ENCODE data around the gene CDC42EP2.

CDC42EP2 gene

GRCh38 chr11:65298131-65298535, 16.5 kb upstream of the CDC42EP2 start:
- DNase-seq = no peak

DNA sequence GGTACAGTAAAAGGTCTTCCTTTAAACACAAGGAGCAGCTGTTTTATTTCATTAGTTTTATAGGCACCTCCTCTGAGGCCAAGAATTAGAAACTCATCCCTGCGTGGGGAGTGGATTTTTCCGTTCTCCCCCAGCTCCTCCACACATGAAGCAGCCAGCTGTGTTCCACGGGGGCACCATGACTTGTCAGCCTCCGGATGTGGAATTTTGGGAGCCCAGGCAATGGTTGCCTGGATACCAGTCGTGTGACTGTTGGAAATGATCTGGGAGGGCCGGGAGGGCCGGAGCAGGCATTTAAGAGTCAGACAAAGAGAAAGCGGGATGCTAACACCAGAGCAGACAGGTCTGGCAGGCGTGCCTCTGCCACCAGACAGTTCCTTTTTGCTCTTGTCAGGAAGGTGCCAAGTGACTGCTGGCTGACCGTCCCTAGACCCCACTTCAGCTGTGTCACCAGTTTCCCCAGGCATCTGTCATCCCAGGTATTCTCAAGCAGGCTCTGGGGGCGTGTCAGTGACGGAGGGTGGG, 15.9 kb upstream of the CDC42EP2 start:
- no peak for DNase-seq

- DNase-seq = no peak
These were observed 13.9 kb upstream of the CDC42EP2 start for GRCh38 chr11:65300621-65301275.

GRCh38 chr11:65301491-65302329, 13.0 kb upstream of the CDC42EP2 start:
- no peak for DNase-seq

DNA sequence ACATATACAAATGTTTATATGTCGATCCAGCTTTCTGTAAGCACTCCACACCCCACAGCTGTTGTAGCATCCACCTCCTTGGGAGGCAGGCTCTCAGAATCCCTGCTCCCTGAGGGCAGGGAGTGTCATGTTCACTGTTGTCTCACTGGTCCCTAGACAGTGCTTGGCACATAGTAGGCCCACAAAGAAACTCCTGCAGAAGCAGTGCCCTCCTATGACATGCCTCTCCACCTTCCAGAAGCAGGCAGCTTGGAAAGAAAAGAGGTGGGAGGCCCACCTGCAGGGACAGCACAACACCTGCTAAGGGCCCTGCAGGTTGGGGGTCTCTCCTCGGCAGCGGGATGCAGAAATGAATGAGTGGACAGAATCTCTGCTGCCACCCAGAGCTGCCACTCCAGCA, 11.1 kb upstream of the CDC42EP2 start:
- no peak for DNase-seq

DNA sequence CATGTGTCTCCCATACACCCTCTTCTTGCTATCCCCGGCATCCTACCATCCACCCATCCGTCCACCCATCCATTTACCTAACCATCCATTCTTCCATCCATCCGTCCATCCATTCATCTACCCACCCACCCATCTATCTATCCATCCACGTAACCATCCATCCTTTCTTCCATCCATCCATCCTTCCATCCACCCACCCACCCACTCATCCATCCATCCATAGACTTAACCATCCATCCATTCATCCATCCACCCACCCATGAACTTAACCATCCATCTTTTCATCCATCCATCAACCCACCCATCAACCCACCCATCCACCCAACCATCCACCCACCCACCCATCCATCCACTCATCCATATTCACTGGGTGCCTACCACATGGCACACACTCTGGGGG, 10.6 kb upstream of the CDC42EP2 start:
- DNase-seq = no peak

GRCh38 chr11:65304613-65305012, 10.1 kb upstream of the CDC42EP2 start:
- no peak for DNase-seq

DNA sequence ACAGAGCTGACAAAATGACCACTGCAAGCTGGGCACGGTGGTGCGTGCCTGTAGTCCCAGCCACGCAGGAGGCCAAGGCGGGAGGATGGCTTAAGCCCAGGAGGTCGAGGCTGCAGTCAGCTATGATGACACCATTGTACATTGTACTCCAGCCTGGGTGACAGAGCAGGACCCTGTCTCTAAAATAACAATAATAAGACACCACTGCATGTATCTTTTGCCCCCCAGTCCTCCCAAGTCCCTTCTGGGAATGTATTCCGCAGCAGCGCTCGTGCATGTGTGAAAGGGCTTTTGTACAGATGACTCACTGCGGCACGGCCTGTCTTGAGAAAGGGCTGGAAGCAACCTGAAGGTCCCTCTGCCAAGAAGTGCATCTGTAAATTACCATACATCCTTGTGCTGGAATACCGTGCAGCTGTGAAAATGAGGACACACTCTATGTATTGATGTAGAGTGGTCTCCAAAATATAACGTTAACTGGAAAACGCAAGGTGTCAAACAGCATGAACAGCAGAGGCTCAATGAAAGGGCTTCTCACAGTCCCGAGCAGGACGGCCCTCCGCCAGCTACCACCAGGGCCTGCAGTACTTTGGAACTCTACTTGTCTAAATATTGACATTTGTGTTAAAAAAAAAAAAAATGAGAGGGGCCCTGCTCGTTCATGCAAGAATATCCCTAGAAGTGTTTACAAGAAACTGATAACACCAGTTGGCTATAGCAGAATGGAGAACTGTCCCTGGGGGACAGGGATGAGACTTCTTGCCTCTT, 9.0 kb upstream of the CDC42EP2 start:
- DNase-seq = no peak

DNA sequence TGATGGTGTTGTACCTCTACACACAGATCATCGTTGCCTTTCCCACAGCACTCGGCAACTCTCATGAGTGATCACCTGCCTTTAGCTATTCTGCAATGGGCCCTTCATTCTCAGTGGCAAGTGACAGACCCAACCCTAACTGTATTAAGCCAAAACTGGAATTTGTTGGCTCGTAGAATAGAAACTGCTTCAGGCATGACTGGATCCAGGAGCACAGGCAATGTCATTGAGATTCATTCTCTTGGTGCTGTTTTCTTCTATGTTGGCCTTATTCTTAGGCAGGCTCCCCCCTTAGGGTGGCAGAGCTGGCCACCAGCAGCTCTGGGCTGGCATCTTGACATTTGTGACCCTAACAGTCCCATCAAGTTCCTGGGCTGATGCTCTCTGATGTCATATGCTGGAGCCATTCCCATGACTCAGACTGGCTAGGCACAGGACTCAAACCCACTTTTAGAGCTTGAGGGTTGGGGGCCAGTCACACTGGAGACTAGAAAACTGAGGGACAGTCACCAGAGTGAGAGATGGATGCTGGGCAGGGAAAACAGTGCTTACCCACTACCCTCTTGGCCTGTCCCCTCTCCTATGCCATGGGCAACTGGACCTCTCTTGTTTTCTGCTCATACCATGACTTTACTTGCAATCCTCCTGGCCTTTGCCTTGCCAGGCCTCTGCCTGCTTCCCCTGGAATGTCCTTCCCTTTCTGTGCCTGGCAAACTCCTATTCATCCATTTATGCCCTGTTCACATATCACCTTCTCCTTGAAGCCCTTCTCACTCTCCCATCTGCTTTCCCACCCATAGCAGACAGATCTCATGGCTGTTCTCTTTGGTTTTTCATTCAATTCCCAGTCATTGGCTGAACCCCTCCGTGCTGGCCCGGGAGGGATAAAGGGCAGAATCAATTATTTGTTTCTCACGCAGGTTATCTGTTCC, 7.1 kb upstream of the CDC42EP2 start:
- DNase-seq = no peak

DNA sequence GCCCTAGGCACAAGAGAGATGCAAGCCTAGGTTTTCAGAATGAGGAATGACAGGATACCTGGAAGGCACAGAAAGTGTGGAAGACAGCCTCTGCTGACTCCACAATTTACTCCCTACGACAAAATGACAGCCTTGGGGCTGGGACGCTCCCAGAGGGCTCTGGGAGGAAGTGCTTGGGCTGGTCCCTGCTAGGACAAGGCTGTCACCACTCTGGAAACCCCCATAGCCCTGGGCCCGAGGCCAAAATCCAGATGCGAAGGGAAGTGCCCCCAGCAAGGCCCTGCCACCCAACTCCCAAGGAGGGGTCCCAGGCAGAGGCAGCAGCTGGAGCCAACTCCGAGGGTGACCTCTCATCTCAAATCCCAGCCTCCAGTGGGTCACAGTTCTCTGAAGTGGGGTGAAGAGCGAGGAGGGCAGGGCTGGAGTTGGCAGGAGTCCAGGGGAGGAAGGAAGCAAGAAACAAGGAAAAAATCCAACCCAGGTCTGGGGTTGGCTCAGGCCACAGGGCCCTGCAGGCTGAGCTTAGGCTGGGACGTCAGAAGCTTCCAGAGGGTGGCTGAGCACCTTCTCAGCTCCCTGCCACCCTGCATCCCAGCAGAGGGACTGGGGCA, 6.3 kb upstream of the CDC42EP2 start:
- DNase-seq = no peak

DNA sequence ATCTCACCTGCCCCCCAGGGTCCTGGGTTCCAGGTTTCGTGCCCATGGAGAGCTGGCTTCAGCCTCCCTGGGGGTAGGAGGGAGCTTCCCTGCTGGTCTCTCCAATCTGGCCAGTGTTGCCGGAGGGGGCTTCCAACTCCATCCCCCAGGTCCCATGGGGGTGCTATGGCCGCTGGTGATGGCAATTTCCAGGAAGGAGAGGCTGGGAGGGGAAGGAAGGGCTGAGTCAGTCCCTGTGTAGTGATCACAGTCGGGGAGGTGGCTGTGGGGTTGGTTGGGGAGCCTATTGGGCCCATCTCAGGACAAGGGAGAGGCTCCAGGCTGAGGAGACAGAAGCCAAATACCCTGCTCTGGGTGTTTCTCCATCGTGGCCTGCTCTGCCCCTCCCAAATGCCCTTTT, 5.7 kb upstream of the CDC42EP2 start:
- DNase-seq = no peak

GRCh38 chr11:65310215-65310614, 4.5 kb upstream of the CDC42EP2 start:
- DNase-seq = no peak

DNA sequence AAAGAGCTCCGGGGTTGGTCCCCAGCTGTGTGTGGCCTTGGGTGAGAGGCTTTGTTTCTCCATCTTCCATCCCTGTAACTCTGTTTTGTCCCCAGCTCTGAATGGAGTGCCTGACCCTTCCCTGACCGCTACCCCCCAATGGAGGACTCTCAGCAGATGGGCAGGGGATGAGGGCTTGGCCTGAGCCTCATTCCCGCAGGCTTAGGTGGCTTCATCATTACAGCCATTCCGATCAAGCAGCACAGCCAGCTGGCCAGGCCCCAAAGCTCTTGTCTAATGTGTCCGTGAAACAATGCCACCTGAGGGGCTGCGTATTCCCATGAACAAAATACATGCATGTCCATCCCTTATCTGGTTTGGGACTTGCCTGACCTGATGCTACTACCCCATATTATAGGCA, 3.9 kb upstream of the CDC42EP2 start:
- DNase-seq = no peak

DNA sequence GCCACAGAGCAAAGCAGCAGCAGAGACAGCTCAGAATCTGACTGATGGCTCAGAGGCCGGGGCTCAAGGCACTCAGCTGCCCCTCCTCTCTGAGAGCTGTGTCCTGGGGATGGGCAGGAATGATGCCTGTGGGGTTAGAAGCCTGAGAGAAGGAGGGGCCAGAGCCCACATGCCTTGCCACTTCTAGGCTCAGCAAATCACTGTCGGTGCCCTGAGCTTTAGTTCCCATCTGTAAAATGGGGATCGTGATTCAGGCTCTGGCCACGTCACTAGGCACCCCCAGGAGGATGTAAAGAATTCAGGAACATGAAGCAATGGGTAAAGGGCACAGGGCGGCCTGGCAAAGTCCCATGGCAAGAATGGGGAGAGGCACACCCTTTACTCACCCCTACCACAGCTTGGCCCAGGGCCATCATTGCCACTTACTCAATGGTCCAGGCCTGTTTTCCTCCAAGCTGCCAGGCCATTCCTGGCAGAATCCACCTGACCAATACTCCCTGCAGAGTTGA, 3.4 kb upstream of the CDC42EP2 start:
- no peak for DNase-seq

DNA sequence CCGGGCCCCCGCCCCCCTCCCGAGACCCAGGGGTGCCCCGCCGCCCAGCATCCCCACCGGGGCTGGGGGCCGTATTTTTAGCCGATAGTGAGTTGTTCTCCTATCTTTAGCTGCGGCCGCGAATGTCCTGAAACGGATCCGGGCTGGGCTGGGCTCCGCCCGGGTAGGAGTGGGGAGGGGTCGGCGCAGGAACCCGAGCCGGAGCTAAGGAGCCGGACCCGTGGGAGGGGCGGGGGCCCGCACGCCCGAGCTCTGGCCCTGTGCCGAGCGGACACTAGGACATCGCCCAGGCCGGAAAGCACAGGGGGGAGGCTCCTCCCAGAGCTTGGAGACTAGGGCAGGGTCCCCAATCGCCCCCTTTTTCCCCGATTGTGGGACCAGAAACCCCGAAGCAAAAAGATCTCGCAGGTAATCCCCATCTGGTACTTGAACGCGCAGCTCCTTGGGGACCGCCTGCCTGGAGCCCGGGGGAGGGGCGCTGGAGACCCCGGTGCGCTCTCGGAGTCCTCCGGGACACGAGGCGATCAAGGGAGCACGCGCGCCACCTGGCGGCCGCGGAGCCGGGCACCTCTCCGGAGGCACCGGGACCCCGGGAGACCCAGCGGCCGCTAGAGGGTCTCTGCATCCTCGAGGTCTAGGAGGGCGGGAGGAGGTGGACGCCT, 669 bp downstream of the CDC42EP2 start:
- DNase-seq = peak; percentile 89

DNA sequence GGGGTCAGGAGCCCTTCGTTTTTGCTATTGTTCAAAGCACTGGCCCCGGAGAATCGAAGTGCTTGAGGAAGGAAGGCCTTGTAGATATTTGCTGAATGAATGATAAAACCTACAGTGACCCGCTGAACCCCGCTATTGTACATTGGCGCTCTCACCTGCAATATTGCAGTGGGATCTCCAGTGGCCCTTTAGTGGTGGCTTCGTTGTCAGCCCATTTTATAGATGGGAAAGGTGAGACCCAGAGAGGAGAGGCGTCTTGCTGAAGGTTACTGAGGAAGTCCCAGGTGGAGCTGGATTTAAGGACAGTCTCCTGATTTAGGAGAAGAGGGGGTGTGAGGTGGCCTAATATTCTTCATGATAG, 1.2 kb downstream of the CDC42EP2 start:
- no peak for DNase-seq

GRCh38 chr11:65316227-65317024, 1.8 kb downstream of the CDC42EP2 start:
- no peak for DNase-seq

- DNase-seq = no peak
These were observed 2.5 kb downstream of the CDC42EP2 start for GRCh38 chr11:65317025-65317786.

GRCh38 chr11:65320386-65321075, 5.9 kb downstream of the CDC42EP2 start:
- no peak for DNase-seq
